GM19238 (cell line): ENCODE results near the gene AUTS2.

Source experiments
- DNase-seq: peaks from one replicate; pipeline ENCODE4 v3.0.0; 2011; ENCODE audit warnings: low spot score; ENCODE audit not compliant: insufficient read length

The AUTS2 gene

DNA sequence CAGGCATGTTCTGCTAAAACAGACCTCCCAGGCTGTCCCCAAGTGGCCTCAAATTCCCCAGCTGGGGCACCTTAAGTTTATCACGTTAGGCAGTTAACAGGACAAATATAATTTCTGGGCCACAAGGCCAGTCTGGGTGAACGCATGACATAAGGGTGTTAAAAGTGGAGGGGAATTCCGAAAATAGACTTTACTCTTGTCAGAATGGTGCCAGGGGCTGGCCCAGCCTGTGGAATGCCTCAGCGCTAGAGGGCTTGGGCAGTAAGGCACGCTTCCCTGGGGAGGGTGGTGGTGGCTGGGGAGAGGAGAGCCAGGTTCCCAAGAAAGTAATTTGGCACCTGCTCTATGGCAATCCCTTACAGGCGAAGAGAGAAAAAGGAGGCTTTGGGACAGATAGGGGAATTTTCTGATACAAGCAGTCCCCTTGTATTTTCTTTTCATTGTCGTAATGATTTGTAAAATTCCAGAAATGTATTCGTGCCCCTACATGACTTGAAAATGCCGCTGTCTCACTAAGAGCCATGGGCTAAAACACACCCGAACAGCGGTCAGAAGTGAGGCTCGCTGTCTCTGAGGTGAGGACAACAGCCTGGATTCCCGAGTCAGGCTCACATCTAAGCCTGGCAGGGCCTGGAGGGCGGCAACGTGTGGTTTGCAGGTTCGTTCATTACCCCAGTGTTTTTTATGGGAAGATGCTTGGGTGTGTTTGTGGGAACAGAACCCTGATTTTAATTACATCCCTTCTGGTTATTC lies 1070.5 kb downstream of the AUTS2 start:
- no peak for DNase-seq

DNA sequence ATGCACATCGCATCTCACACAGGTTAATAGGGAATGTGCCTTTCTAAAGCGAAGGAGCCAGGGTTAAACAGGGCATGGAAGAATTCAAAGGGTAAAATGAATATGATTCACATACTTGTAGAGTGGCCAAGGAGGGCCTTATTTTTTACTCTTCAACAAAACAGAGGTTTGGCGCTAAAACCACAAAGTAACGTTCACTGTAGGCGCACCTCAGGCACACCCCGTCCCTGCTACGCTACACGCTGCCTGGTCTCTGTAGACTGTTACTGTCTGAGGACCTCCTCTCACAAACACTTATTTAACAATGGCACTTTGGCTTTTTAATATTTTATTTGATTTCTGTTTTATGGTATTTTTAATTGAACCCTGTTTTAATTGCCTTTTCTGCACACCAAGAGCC lies 1071.6 kb downstream of the AUTS2 start:
- no peak for DNase-seq

DNA sequence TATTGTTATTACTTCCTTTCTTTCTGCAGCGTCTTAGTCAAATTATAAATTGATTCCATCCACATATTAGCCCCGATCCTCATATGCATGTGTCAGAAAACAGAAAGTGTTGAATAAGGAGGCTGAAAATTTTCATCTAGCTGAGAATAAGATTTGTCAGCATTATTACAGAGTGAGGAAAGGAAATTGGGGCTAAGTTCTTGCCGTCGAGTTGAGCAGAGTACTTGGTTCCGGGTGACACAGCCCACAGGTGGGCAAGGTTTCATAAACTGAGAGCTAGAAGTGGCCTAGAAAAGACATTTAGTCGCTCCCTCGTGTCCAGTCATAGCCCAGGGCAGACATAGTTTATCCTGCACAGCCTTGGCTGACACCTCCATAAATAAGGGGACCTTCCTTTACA lies 1072.0 kb downstream of the AUTS2 start:
- DNase-seq = no peak

DNA sequence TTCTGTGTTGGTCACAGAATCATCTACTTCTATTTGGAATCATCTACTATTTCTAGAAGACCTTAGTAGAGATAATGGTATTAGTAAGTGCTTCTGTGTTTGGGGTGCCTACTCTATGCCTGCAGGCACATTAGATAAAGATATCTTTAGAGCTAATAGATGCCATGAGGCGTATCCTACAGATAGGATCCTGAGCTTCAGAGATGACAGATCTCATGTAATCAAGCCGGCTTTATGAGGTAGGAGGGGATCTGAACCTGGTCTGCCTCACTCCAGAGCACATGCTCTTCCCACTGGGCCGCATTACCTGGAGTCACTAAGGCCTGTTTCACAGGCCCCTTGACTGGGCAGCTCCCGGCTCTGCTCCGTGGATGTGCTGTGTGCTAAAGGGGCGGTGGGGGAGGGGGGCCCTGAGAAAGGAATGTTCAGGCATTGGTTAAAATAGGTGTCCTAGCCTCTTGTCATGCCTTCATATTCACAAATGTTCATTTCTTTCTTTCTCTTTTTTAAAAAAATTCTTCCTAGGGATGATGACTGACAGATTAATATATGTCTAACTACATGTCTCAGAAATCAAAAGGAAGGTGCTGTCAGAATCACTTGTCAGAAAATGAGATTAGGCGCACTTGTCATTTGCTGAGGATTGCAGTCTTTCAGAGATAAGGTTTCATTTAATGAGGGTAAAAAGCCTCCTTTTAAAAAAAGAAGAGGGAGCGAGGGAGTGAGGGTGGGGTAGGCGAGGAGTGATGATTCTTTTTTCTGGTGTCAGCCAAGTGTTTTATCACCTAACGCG lies 1075.7 kb downstream of the AUTS2 start:
- DNase-seq = no peak

DNA sequence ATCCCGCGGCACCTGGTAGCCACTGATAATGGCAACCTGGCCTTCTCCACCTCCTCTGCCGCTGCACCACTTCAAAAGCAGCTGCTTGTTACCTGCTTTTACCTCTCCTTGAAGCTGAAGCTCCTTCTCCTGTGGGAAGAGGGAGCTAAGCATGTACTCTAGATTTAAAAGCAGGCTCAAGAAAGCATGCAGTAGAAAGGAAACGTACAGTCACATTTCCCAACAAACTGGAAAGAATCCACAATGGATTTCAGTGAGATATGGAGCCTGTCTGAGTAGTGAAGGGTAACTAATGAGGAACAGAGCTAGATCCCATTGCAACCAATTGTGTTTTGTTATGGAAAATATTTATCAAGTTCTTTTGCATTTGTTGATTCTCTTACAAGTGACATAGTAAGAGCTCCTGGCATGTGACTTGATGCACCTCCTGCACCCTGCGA lies 1076.3 kb downstream of the AUTS2 start:
- DNase-seq = no peak

DNA sequence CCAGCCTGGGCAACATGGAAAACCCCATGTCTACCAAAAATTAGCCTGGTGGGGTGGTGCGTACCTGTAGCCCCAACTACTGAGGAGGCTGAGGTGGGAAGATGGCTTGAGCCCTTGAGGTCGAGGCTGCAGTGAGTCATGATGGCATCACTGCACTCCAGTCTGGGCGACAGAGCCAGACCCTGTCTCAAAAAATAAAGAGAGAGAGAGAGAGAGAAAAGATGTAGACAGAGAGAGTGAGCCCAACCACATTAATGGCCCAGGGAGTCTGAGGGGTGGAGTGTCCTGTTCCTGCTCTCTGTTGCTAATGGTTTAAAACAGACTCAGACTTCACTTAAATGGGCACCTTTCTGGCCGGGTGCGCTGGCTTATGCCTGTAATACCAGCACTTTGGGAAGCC lies 1078.0 kb downstream of the AUTS2 start:
- DNase-seq = no peak

DNA sequence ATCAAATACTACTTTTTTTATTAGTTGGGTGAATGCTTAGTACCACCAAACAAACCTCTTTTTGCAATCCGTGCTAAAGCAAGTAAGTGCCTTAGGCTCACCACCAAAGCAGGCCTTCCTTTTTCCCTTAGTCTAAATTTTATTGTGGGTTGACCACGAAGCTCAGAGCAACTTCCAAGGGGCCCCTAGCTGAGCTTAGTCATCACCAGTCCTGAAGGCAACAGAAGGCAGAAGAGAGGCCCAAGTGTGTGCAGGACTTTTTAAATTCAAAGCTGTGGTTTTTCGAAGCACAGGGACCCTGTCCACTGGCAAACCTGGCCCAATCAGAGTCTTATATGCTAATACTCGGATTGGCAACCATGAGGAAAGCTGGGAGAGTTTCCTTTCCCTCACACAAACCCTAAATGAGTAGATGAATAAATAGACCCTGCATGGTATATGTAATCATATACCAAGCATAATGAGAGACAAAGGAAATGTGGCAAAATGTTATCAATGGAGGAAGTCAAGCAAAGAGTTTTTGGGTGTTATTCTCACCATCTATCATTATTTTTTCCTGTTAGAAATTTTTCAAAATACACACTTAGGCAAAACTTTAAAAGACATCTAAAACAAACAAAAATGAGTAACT lies 1080.5 kb downstream of the AUTS2 start:
- no peak for DNase-seq

DNA sequence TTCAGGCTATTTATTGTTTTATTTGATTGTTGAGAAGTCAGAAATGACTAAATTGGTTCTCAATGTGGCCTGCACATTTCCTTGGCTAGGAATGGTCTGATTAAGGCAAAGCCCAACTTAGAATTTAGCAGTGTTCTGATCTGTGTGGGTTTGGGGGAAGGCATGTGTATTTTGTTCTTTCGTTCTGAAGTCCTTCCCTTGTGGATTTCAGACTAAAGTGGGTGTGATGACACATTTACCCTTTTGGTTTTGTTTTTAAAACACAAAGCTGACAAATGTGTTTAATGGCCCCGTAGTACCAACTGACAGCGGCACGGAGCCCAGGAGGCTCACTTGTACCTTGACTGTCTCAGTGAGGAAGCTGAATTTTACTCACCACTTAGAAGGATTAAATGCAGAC lies 1081.4 kb downstream of the AUTS2 start:
- DNase-seq = no peak

DNA sequence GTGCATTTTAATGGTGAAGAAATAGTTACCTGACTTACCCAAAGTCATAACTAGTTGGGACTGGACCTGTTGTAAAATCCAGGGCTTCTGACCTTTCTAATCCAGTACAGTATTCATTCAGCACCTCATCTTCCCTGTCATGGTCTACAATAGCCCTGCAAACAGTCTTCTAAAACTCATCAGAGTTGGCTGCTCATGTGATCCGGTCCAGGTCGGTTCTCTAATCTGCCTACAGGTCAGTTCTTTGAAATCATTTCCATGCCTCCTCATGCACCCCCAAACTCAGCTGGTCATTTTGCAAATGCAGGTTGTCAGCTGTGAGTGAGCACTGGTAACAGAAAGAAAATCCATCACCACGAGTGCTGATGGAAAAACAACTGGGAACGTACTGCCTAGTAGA lies 1082.0 kb downstream of the AUTS2 start:
- no peak for DNase-seq

DNA sequence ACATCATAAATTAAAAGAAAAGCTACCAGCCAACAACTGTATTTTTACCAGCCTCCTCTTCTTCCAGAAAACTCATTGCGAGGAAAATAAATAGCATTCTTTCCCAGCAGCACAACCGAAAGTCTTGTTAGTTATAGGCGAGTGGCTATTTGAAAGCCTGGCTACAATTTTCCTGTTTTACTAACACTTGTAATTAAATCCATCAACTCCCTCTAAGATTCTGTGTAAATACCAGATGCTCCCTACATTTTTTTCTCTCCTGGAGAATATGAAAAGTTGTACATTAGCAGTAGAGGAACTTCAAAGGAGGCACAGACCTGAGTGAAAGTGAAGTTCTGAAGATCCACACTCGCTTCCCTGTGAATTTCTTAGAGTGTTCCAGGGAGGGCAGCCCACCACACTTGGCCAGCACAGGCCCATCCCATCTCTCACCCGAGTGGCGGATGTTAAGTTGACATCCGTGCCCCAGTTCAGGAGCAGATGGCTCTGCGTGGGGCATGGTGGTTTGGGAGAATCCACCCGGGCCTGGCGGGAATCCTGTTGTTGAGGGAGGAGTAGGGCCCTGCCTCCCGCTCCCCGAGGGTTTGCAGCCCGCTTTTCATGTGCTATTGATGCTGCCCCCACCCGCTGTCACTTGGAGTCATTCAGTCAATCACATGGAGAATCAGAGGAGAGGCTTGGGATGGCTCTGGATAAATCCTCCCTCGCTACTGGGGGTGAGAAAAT lies 1082.6 kb downstream of the AUTS2 start:
- no peak for DNase-seq

DNA sequence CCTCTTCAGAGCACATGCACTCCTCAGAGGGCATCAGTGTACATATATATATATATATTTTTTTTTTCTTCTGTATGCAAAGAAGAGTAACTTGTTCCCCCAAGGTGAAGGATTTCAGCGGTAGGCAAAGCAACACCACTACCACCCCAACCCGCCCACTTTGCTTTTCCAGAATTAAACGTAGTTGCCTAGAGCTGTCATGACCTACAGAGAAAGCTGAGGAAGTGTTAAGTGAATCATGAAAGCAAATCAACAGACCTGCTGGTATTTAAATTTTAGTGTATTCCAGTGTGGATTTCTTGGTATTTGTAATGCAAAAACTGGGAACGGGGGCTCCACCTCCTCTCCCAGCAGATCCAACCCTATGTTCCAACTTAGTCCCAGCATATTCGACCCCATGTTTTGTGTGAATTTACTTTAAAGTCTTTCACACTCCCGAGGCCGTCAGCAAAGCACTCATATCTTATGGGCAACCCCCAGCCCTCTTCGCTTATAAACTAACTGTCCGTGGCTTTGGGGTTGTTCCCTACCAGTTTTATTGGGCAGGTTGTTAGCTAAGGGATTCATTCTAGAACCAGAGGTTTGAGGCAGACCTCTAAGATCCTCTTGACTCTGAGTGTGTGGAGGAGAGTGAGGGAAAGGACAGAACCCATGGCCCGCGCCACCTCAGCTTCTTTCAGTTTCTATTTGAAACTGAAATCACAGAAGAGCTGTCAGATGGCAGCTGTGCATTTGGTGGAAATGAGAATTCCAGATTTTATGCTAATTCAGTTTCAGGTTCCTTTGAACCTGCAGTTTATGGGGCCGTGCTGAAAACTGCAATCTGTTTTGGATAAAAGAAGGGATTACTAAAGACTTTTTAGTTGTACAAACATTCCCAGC lies 1083.4 kb downstream of the AUTS2 start:
- peak; percentile 24 for DNase-seq

DNA sequence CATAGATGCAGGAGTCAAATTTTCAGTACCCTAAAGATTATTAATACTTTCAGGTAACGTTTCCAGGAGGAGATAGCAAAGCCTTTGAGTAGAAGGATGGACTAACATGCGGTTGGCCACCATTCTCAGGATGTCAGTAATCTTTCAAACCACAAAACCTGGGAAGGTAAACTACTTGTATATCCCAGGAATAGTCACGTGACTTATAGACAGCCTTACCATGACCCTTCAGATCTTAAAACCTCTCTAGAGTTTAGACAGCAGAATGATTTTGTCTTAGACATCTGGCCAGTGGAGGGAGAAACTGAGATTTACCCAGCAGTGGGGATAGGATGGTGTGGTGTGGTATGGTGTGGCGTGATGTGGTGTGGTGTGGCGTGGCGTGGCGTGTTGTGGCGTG lies 1085.9 kb downstream of the AUTS2 start:
- DNase-seq = no peak

DNA sequence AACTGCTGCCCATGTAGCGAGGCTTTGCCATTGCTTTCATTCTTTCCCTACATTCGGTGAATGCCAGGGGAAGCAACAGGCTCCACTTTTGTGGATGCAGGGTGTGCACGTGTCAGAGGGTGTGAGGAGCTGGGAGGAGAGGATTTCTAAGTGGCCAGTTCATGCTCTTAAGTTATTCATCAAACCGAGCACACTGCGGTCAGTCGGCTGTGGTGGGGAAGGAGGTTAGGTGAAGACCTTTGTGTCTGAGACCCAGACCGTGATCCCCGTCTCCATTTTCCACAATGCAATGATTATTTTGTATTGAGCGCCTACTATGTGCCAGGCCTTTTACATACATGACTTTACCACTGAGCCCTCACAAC lies 1095.0 kb downstream of the AUTS2 start:
- DNase-seq = no peak

DNA sequence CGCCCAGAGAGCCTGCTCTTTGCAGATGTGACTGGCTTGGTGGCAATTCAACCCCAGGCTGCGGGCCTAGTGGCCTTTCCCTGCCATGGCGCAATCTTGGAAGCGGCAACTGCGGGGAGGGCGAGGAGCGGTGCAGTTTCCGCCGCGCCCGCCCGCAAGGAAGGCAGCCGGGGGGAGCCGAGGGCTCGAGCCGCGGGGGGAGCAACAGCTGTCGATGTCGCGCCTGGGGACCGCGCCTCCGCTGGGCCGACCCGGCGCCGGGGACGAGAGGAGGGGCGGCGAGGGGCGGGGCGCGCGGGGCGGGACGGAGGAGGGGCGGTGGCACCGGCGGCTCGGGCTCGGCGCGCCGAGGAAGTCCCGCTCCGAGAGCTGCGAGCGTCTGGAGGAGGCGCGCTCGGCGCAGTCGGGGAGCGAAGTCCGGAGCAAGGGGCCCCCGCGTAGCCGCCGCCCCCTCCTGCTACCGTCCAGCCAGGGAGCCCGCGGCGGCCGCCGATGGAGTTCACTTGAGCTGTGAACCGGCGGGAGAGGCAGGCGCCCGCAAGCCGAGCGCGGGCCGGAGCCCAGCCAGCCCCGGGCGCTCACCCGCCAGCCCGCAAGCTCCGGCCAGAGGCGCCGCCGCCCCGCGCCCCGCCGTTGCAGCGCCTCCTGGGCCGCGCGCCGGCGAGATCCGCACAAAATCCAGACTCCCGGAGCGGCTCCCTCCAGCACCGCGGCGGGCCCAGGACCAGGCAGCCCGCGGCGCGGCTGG lies 1095.6 kb downstream of the AUTS2 start:
- peak; percentile 32 for DNase-seq

DNA sequence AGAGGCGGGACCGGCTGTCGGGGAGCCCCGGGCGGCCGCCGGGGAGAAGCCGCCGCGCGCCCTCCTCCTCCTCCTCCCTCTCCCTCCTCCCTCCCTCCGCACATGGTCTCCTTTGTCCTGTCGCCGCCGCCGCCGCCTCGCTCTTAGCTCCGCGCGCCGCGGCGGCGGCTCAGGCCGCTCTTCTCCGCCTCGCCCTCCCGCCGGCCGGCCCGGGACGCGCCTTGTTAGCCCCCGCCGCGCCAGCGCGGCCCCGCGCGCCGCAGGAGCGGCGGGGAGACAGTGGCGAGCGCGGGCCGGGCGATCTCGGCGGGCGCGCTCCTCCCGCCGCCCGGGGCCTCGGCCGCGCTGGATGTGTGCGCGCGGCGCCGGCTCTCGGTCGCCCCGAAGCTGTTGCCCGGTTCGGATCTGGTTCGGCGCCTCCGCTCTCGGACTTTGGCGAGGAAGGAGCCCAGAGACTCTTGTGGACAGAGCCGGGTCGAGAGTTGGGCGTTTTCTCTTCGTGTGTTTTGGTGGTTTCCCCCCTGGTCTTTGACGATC lies 1096.2 kb downstream of the AUTS2 start:
- DNase-seq = peak; percentile 21

DNA sequence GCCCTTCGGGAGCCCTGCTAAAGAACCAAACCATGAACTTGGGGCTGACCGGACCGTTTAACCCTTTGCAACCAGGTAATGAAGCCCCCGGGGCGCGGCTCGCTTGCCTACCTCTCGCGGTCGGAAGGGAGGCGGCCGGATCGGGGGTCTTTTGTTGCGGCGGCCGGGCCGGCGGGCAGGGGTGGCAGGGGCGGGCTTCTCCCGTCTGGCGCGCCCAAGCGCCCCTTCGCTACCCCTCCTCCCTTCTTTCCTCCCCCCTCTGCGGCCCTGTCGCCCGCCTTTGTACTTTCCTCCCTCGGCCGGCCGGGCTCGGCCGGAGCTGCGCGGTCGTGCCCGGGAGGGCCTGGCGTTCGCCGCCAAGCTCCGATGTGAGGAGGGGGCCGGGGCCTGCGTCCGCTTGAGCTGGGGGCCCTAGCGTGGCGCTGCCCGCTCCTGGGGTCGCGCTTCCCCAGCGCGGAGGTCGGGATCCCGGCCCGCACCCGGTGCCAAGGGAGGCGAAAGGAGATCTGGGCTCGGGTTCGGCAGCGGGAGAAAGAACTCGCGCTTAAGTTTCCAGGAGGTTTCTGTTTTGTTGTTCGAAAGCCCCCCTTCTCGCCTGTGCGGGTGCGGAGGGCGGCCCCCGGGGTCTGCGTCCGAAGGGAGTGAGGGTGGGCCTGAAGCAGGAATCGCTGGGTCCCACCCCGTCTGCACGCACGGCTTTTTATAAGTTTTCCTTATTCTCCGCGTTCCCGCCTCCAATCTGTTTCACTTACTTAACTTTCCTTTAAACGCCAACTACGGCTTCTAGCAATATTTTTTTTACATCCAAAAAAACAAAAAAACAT lies 1096.9 kb downstream of the AUTS2 start:
- no peak for DNase-seq

DNA sequence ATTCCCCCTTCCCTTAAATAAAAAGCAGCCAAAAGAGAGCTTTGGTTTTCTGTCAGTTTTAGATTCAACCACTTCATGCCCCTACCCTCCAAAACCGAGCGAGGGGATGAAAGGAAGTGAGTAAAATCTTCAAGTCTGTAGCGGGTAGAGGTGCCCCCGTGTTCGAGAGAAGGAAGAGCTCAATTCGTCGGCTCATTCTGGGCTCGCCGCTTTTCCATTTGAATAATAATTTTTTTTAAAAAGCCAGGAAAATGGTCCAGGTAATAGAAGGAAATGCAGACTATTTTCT lies 1097.5 kb downstream of the AUTS2 start:
- DNase-seq = no peak

DNA sequence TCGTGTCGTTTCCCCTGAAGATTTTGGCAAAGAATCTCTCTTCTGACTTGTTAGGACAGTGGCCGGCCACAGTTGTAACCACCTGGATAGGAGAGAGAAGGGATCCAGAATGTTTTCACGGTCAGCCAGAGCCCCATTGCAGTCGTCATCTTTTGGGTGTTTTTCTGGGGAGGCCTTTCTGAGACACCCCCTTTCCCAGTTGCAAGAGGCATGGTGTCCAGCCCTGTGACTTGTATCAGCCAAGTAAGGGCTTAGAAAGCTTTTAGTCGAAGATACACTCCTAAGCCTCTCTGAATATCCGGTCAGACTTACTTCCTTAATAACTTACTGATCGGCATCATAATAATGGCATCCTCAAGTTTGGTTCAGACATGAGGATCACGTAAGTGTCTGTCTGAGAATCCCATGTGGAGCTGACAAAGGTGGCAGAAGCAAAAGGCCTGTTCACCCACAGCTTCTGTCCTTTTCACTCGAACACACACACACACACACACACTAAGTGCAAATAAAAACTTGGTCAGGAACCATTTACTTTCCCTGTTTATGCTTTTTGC lies 1098.0 kb downstream of the AUTS2 start:
- no peak for DNase-seq
